Measurements from ENCODE around the gene LRSAM1. TPM values are rescaled to one million over a fixed set of nuclear protein-coding genes. Genes with fewer than 3 reads are reported as not detected.
A peak's percentile ranks its signal among the peaks of the same experiment; 100 is the strongest.

Gene LRSAM1
- total and polyA plus RNA-seq, 2 of the 8 experiments (the other 6 are each of a cell fraction or from before 2014, with no cell fraction given): 9.7 to 18.3 TPM

GRCh38 chr9:127403507-127404192, 47.7 kb upstream of the LRSAM1 start:
- no peak overlapping the region for H2BK15ac ChIP-seq (ENCODE audit: low read length)
- H3K36me3 ChIP-seq (ENCODE audit: control insufficient read depth in 2 of 4, insufficient read depth in 4 of 4, low read length in 3 of 4): peaks cover 4 to 13% (median 7%) of the 10 kb centered on the region in 4 experiments; a peak in 6 of 8 replicates
- no peak overlapping the region for H3K4me2 ChIP-seq (ENCODE audit: insufficient read depth in 1 of 2, low read depth in 2 of 2, low read length in 2 of 2)
- peaks cover 4 to 14% of the 10 kb centered on the region in 2 experiments for H4K20me1 ChIP-seq (replicated peaks in 1 of 2; ENCODE audit: control insufficient read depth in 1 of 2, insufficient read depth in 2 of 2, low read length in 2 of 2)
- no peak overlapping the region for H3K4me3 ChIP-seq (ENCODE audit: extremely low read depth in 1 of 4, insufficient read depth in 2 of 4, low read depth in 3 of 4, low read length in 4 of 4)
- ChIA-PET POLR2A (ENCODE audit: partially characterized antibody) (interaction anchor here (0.6 to 3.0 kb wide), 5 partner anchors 12 to 108 kb away, joined by 3 to 12 read pairs (median 3); partner anchors contain the start of genes LRSAM1, RPL12 and ZNF79), CTCF (ENCODE audit: partially characterized antibody) (interaction anchor here (0.6 to 1.6 kb wide), 5 partner anchors 9 to 213 kb away, joined by 3 to 5 read pairs (median 3); no protein-coding TSS in a partner anchor)
- H3K4ac ChIP-seq (replicated peaks; ENCODE audit: insufficient read length, low read depth, low read length): no peak overlapping the region
- no peak overlapping the region for H2BK120ac ChIP-seq (replicated peaks; ENCODE audit: low read depth, low read length)
- no peak overlapping the region for H2BK12ac ChIP-seq (ENCODE audit: low read depth, low read length)
- 91% methylated on average over 21 of the region's 22 CpGs; no CpG with 5 or more reads in 1 of the 2 experiments for WGBS, 2 experiments (ENCODE audit: extremely low coverage in 1 of 2, insufficient coverage in 1 of 2, insufficient read length in 1 of 2, insufficient replicate concordance in 2 of 2, low coverage in 1 of 2, low lambda C conversion rate in 2 of 2, missing lambda C conversion rate in 1 of 2)
- no peak overlapping the region for H4K5ac ChIP-seq (ENCODE audit: insufficient read length, low read depth, low read length)
- H3K9me3 ChIP-seq (ENCODE audit: insufficient read depth in 2 of 2, low read depth in 1 of 2, low read length in 1 of 2): no peaks in the 10 kb centered on the region
- no peak overlapping the region for H3K56ac ChIP-seq (replicated peaks; ENCODE audit: insufficient read length, low read depth, low read length)
- H2AK5ac ChIP-seq (ENCODE audit: low read depth, low read length): no peak overlapping the region
- H3K14ac ChIP-seq (ENCODE audit: insufficient read length): no peak overlapping the region
- no peak overlapping the region for H2BK20ac ChIP-seq (ENCODE audit: low read length)
- H3K4me1 ChIP-seq (replicated peaks in 1 of 4; ENCODE audit: control insufficient read depth in 3 of 4, insufficient read depth in 4 of 4, low read length in 3 of 4): peaks cover 0 to 1% (median under 1%) of the 10 kb centered on the region in 4 experiments; a peak in 5 of 7 replicates
- H3K23me2 ChIP-seq (ENCODE audit: low read depth, low read length): no peaks in the 10 kb centered on the region
- H3K27me3 ChIP-seq (replicated peaks in 1 of 4; ENCODE audit: control insufficient read depth in 3 of 4, extremely low read depth in 1 of 4, insufficient read depth in 3 of 4, low read length in 3 of 4): no peaks in the 10 kb centered on the region
- H4K91ac ChIP-seq (replicated peaks; ENCODE audit: insufficient read length, low read length): no peak overlapping the region
- H3K18ac ChIP-seq (ENCODE audit: extremely low read depth, low read length): no peak overlapping the region
- no peak overlapping the region for H2BK5ac ChIP-seq (ENCODE audit: low read depth, low read length)
- H2AFZ ChIP-seq (ENCODE audit: low read length): no peak overlapping the region
- H4K8ac ChIP-seq (ENCODE audit: extremely low read depth, insufficient read depth, low read length): peak overlapping the region; percentile 14; the same call in 1 of the 2 replicates
- H3K9ac ChIP-seq (replicated peaks in 1 of 4; ENCODE audit: extremely low read depth in 1 of 4, low read depth in 3 of 4, low read length in 3 of 4): no peak overlapping the region
- H3K27ac ChIP-seq (ENCODE audit: low read depth, low read length): no peak overlapping the region
- H3K79me2 ChIP-seq (ENCODE audit: control insufficient read depth in 1 of 2, insufficient read depth in 2 of 2, low read length in 2 of 2): peaks cover 0 to 8% of the 10 kb centered on the region in 2 experiments; a peak in 1 of 4 replicates
- FAIRE-seq: no peak
- DNase-seq (ENCODE audit: low read depth in 1 of 2, low spot score in 2 of 2): no peak
- no peak overlapping the region for H3K23ac ChIP-seq (ENCODE audit: insufficient read length)
- peaks cover 2% of the 10 kb centered on the region for H3K79me1 ChIP-seq (ENCODE audit: low read depth, low read length)
- no peak for TF ChIP-seq RFX5 (IDR thresholded peaks at IDR 0.05; ENCODE audit: borderline replicate concordance, low read depth, low read length)
- no peak for TF ChIP-seq GABPA (IDR thresholded peaks at IDR 0.05; ENCODE audit: borderline replicate concordance, insufficient read depth, low read length)
- no peak for TF ChIP-seq SUZ12 (IDR thresholded peaks at IDR 0.05; ENCODE audit: low read length)
- no peak for TF ChIP-seq CHD1 (IDR thresholded peaks at IDR 0.05; ENCODE audit: low read depth, low read length)
- TF ChIP-seq KDM5A (IDR thresholded peaks at IDR 0.05; ENCODE audit: low read length): no peak

All from H1 (cell line).